HG03575 (cell line): ENCODE measurements around the gene BAIAP2L2.

ENCODE experiments used
- ATAC-seq: cut with Tn5 transposase; IDR thresholded peaks from one replicate; pipeline ENCODE4 v1.9.1; 2021; ENCODE audit not compliant: unreplicated experiment, insufficient number of reproducible peaks, low FRiP score; ENCODE audit errors: extremely low read depth

The BAIAP2L2 gene

GRCh38 chr22:38072322-38073149 is 37.9 kb downstream of the BAIAP2L2 start:
- no peak for ATAC-seq

DNA sequence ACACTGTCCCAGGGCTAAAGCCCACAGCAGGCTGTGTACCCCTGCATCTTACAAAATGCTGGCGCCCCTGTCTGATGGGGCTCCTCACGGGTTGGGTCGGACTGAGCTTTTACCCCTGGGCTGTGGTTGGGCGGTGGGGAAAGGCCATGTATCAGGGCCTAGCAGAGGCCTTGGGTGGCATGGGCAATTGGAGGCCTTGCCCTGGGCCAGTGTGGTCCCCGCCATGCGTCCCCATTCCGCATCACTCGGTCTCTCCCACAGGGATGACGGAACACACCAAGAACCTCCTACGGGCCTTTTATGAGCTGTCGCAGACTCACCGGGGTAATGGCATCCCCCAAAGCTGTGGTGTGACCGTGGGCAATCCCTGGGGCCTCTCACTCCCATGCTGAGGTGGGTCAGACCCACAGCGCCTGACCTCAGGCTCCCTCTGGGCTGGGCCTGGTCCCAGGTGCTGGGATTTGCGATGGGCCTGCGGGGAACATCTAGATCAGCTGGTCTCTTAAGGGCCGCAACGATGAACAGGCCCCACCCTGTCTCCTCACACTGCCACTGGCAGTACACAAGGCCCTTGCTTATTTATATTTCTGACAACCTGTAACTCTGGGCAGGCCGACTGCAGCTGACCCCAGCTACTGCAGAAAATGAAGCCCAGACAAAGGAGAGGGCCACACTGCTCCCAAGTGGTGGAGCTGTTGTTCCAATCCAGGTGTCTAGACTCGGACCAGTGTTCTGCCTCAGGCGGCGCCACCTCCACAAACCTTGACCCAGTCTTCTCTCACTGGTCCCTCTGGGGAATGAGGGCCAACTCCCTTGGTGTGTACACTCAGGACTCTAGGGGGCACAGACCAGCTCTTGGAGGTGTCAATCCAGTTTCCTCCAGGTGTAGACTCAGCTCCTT is 38.8 kb downstream of the BAIAP2L2 start:
- ATAC-seq, result no peak

- ATAC-seq, result no peak
Measured at GRCh38 chr22:38070250-38070921, 40.1 kb downstream of the BAIAP2L2 start.

GRCh38 chr22:38069372-38070249 is 40.9 kb downstream of the BAIAP2L2 start:
- ATAC-seq, result no peak

GRCh38 chr22:38068641-38069371 is 41.7 kb downstream of the BAIAP2L2 start:
- no peak for ATAC-seq

DNA sequence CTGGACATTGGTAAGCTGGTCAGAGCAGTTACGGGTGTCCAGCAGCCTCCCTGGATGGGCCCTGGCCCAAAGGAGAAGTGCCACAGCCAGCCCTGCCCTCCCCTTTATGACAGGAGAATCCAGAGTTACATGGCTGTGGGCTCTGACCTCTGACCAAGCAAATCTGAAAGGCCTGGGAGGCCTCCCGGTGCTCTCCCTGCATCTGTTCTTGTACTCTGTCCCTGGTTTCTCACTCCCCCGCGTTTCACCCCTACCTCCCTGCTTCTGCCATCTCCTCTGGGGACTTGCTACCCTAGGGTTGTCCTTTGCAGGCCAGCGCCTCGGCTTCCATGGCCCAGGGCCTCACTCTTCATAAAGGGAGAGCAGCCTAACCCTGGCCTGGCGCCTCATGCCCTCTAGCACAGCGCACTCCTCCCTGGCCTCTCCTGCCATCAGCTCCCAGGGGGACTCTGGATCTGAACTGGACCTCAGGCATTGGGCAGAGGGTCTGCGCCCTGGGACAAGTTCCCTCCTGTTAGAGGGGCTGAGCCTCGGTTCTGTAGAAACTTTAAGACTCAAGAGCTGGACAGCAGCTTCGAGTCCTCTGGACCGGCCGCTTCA is 42.6 kb downstream of the BAIAP2L2 start:
- ATAC-seq, result no peak

GRCh38 chr22:38067028-38067415 is 43.5 kb downstream of the BAIAP2L2 start:
- ATAC-seq, result no peak

GRCh38 chr22:38066381-38067027 is 44.0 kb downstream of the BAIAP2L2 start:
- no peak for ATAC-seq

DNA sequence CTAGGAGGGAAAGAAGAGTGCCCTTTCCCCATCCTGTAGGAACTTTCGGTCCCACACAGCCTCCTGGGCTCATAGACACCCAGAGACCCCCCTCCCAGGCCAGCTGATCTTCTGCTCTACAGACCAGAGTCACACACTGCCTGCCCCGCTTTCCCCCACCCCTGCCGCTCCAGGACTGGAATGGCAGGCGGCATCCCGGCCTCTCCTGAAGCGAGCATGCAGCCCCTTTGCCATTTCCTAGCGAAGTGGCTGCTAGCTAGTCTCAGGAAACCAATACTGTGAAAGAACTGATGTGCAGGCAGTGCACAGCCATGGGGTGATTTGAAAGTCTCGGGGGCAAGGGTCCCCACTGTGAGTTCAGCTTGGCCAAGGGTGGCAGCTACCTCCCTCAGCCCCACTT is 44.9 kb downstream of the BAIAP2L2 start:
- ATAC-seq, result no peak

DNA sequence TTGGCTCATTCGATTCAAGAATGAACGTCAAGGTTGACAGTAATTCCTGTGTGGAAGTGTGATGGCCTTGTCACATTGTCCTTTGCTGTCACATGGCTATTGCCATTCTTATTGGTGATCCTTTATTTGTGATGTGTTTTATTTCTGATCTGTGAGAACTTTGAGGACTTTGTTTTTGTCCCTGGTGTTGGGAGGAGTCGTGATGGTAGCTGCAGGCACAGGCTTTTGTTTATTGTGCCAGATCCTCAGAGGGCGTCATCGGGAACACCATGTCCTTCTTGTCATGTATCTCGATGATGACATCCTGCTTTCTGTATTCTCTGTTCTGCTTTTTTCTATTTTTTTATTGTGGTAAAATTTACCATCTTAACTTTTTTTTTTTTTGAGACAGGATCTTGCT is 47.7 kb downstream of the BAIAP2L2 start:
- ATAC-seq, result no peak

- no peak for ATAC-seq
Measured at GRCh38 chr22:38056969-38057891, 53.3 kb downstream of the BAIAP2L2 start, which contains the start of gene PICK1. Gene PICK1 (plus strand): TSS chr22:38057404. CDS start chr22:38057810, 406 bp downstream.

- ATAC-seq, result no peak
Measured at GRCh38 chr22:38051900-38052862, 58.3 kb downstream of the BAIAP2L2 start.

DNA sequence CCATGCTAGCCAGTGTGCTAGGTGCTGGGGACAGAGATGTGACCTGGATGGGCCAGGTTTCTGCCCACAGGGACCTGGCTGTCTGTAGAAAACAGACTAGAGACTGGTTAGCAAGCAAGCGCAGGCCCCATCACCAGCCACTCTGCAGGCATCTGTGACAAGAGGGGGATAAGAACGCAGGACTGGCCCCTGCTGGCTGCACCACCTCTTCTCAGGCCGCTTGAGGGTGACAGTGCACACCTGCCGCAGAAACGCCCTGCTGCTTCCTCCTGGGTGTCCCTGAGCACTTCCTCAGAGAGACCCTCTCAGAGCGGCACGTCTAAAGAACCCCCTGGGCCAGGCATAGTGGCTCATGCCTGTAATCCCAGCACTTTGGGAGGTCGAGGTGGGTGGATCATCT is 59.2 kb downstream of the BAIAP2L2 start:
- ATAC-seq, result no peak

DNA sequence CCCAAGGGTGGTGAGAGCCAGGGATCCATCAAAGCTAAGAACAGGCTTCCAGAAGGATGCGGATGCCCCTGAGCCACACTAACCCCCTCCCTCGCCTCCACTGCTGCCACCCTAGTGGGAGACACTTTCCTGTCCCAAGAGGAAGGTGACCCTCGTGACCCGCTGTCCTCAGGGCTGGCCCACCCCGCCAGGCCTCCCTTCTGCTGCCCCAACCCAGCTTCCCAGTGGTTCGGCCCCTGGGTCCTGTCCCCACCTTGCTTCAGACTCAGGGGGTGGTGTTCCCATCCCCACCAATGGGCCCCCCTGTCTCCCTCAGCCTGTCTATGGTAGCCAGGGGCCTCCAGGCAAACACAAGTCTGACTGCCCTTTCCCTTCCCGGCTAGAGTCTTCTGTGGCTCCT is 59.8 kb downstream of the BAIAP2L2 start:
- no peak for ATAC-seq
